Liver (tissue), 9 donors: ENCODE data around the gene OR1J1. TPM values are rescaled to one million over a fixed set of nuclear protein-coding genes. Genes with fewer than 3 reads are reported as not detected.

Experiments
- DNase-seq: peaks from one replicate; pipeline ENCODE4 v3.0.0-alpha.2; 2017; ENCODE audit warnings: low spot score
- H3K27ac ChIP-seq, 2 donors: one replicate each; pipeline ENCODE4 v1.7.0; 2013; ENCODE audit warnings: inconsistent platforms in 2 of 2, low read length in 2 of 2, control low read depth in 1 of 2, low read depth in 1 of 2, mild to moderate bottlenecking in 1 of 2
- H3K27me3 ChIP-seq, 4 donors: one replicate each; pipeline versions ENCODE4 v1.6.1 to v1.7.0; 2013; ENCODE audit warnings: low read length in 3 of 4, inconsistent platforms in 1 of 4, mild to moderate bottlenecking in 1 of 4, moderate library complexity in 1 of 4; ENCODE audit not compliant: control insufficient read depth in 4 of 4, insufficient read depth in 4 of 4
- H3K36me3 ChIP-seq, 4 donors: one replicate each; pipeline versions ENCODE4 v1.6.1 to v1.7.0; 2013; ENCODE audit warnings: low read length in 3 of 4, mild to moderate bottlenecking in 3 of 4, low read depth in 1 of 4, moderate library complexity in 1 of 4; ENCODE audit not compliant: control insufficient read depth in 4 of 4, insufficient read depth in 3 of 4
- H3K4me1 ChIP-seq, 4 donors: one replicate each; pipeline versions ENCODE4 v1.6.1 to v1.7.0; 2013; ENCODE audit warnings: low read length in 3 of 4, mild to moderate bottlenecking in 3 of 4, moderate library complexity in 1 of 4; ENCODE audit not compliant: control insufficient read depth in 4 of 4, insufficient read depth in 4 of 4
- H3K4me3 ChIP-seq, 3 donors: one replicate each; pipeline versions ENCODE4 v1.6.1 to v1.7.0; 2013; ENCODE audit warnings: low read length in 3 of 3, control low read depth in 1 of 3, low read depth in 1 of 3, mild to moderate bottlenecking in 1 of 3
- H3K9ac ChIP-seq, 2 donors: one replicate each; pipeline ENCODE4 v1.7.0; 2013; ENCODE audit warnings: low read length in 2 of 2, mild to moderate bottlenecking in 2 of 2, moderate library complexity in 2 of 2, control low read depth in 1 of 2, low read depth in 1 of 2
- H3K9me3 ChIP-seq, 4 donors: one replicate each; pipeline versions ENCODE4 v1.6.1 to v1.7.0; 2013; ENCODE audit warnings: low read length in 3 of 4; ENCODE audit not compliant: control insufficient read depth in 4 of 4
- ATF3 ChIP-seq: IDR thresholded peaks from 2 replicates; pipeline ENCODE4 v1.6.1; 2016; ENCODE audit warnings: antibody characterized with exemption
- CTCF ChIP-seq: fragments of 150-350 bp; IDR thresholded peaks from 2 replicates; pipeline ENCODE4 v1.5.1; 2017; ENCODE audit warnings: improper control_type of control experiment, low read depth, low read length; ENCODE audit not compliant: missing input control
- EGR1 ChIP-seq, 2 donors: IDR thresholded peaks; 2 replicates each; pipeline ENCODE4 v1.6.1; 2016 to 2018; ENCODE audit warnings: antibody characterized with exemption in 2 of 2, low read depth in 2 of 2
- FOXA1 ChIP-seq: IDR thresholded peaks from 2 replicates; pipeline ENCODE4 v1.6.1; 2016; ENCODE audit warnings: antibody characterized with exemption
- FOXA2 ChIP-seq: IDR thresholded peaks from 2 replicates; pipeline ENCODE4 v1.6.1; 2016; ENCODE audit warnings: antibody characterized with exemption
- GABPA ChIP-seq, 2 donors: IDR thresholded peaks in 1 of 2; conservative IDR thresholded peaks in 1 of 2; 2 replicates each; pipeline ENCODE4 v1.6.1; 2016; ENCODE audit warnings: antibody characterized with exemption in 2 of 2, mild to moderate bottlenecking in 1 of 2, moderate library complexity in 1 of 2
- HNF4A ChIP-seq, 2 donors: conservative IDR thresholded peaks; 2 replicates each; pipeline ENCODE4 v1.6.1; 2016; ENCODE audit warnings: antibody characterized with exemption in 2 of 2, mild to moderate bottlenecking in 2 of 2
- HNF4G ChIP-seq: IDR thresholded peaks from 2 replicates; pipeline ENCODE4 v1.6.1; 2016; ENCODE audit warnings: antibody characterized with exemption
- JUND ChIP-seq, 2 donors: IDR thresholded peaks; 2 replicates each; pipeline ENCODE4 v1.6.1; 2016; ENCODE audit warnings: antibody characterized with exemption in 2 of 2
- MAX ChIP-seq: IDR thresholded peaks from 2 replicates; pipeline ENCODE4 v1.6.1; 2016; ENCODE audit warnings: antibody characterized with exemption
- NR2F2 ChIP-seq: IDR thresholded peaks from 2 replicates; pipeline ENCODE4 v1.6.1; 2016; ENCODE audit warnings: antibody characterized with exemption
- REST ChIP-seq: IDR thresholded peaks from 2 replicates; pipeline ENCODE4 v1.6.1; 2016; ENCODE audit warnings: antibody characterized with exemption, mild to moderate bottlenecking
- RXRA ChIP-seq, 2 donors: IDR thresholded peaks; 2 replicates each; pipeline ENCODE4 v1.6.1; 2017 to 2018; ENCODE audit warnings: antibody characterized with exemption in 2 of 2, mild to moderate bottlenecking in 1 of 2
- SP1 ChIP-seq: IDR thresholded peaks from 2 replicates; pipeline ENCODE4 v1.6.1; 2018; ENCODE audit warnings: antibody characterized with exemption, mild to moderate bottlenecking
- TAF1 ChIP-seq: conservative IDR thresholded peaks from 2 replicates; pipeline ENCODE4 v1.6.1; 2016; ENCODE audit warnings: antibody characterized with exemption, mild to moderate bottlenecking
- YY1 ChIP-seq: IDR thresholded peaks from 2 replicates; pipeline ENCODE4 v1.6.1; 2016; ENCODE audit warnings: antibody characterized with exemption, mild to moderate bottlenecking
- ZBTB33 ChIP-seq: IDR thresholded peaks from 2 replicates; pipeline ENCODE4 v1.6.1; 2016; ENCODE audit warnings: antibody characterized with exemption
- WGBS: extraction: QIAGEN DNeasy Blood & Tissue Kit; methylation state at CpG from one replicate; pipeline ENCODE4 v1.1.7; 2013; 5-methylcytosine and 5-hydroxymethylcytosine counted together
- polyA plus RNA-seq, 2 donors: library from polyadenylated mRNA; stranded (reverse) in 1 of 2; unstranded in 1 of 2; fragments of 200-250 nt in 1 of 2; fragments of >200 nt in 1 of 2; fragmentation: Nextera tagmentation in 1 of 2; extraction: Ambion mirVana in 1 of 2; gene quantifications; one replicate each; pipeline versions ENCODE4 v1.2.1 to v1.2.3, GENCODE V29; 2013 to 2015
- total RNA-seq, 2 donors: library from RNA; depleted of rRNA; stranded (reverse); fragments of >200 nt; gene quantifications; one replicate each; pipeline ENCODE4 v1.2.3, GENCODE V29; 2014
- donor health status: healthy.
- donor health status: healthy.
- donor health status: healthy.
- donor health status: healthy.
- donor health status: healthy.

The OR1J1 gene
- total and polyA plus RNA-seq, 4 donors = not detected

GRCh38 chr9:122468735-122469134 lies 9.0 kb downstream of the OR1J1 start:
- no peak for DNase-seq
- H3K9me3 ChIP-seq = no peaks in the 10 kb centered on the region
- no peak overlapping the region for H3K4me3 ChIP-seq
- H3K36me3 ChIP-seq = no peaks in the 10 kb centered on the region
- whole genome bisulfite sequencing = 54% methylated on average over 4 of the region's 4 CpGs
- TF ChIP-seq ATF3 (no peak), HNF4A (conservative IDR thresholded peaks at IDR 0.05) (no peak), RXRA (IDR thresholded peaks at IDR 0.05) (no peak), GABPA (IDR thresholded peaks at IDR 0.05 in 1 of 2, conservative IDR thresholded peaks at IDR 0.05 in 1 of 2) (no peak), JUND (IDR thresholded peaks at IDR 0.05) (no peak), TAF1 (no peak), REST (no peak), FOXA2 (no peak), EGR1 (IDR thresholded peaks at IDR 0.05; ENCODE audit: low read depth in 2 of 2) (no peak), SP1 (no peak), CTCF (no peak), HNF4G (no peak), FOXA1 (no peak), ZBTB33 (no peak), MAX (no peak), YY1 (no peak), NR2F2 (no peak)
- H3K4me1 ChIP-seq = peaks cover 0 to 12% (median 8%) of the 10 kb centered on the region in 4 donors
- H3K27ac ChIP-seq = no peak overlapping the region
- H3K27me3 ChIP-seq = peaks cover 0 to 2% (median 0%) of the 10 kb centered on the region in 4 donors
- H3K9ac ChIP-seq = no peak overlapping the region

GRCh38 chr9:122466456-122466855 lies 11.3 kb downstream of the OR1J1 start:
- no peak overlapping the region for H3K4me3 ChIP-seq
- no peaks in the 10 kb centered on the region for H3K9me3 ChIP-seq
- no peak overlapping the region for H3K9ac ChIP-seq
- no peaks in the 10 kb centered on the region for H3K36me3 ChIP-seq
- no peak for DNase-seq
- 78% methylated on average over 3 of the region's 3 CpGs for WGBS
- no peak overlapping the region for H3K27ac ChIP-seq
- peaks cover 0 to 2% (median 0%) of the 10 kb centered on the region in 4 donors for H3K27me3 ChIP-seq
- peaks cover 0 to 12% (median 8%) of the 10 kb centered on the region in 4 donors for H3K4me1 ChIP-seq
- no peak for TF ChIP-seq MAX
- TF ChIP-seq ZBTB33 = no peak
- TF ChIP-seq SP1 = no peak
- no peak for TF ChIP-seq REST
- no peak for TF ChIP-seq NR2F2
- no peak for TF ChIP-seq JUND (IDR thresholded peaks at IDR 0.05)
- no peak for TF ChIP-seq EGR1 (IDR thresholded peaks at IDR 0.05; ENCODE audit: low read depth in 2 of 2)
- TF ChIP-seq YY1 = no peak
